Peyer's patch (tissue), 4 donors: ENCODE data around the gene KRT77. TPM values are rescaled to one million over a fixed set of nuclear protein-coding genes. Genes with fewer than 3 reads are reported as not detected.

ENCODE experiments used
- DNase-seq, 3 donors: peaks; one replicate each; pipeline ENCODE4 v3.0.0-alpha.2; 2017 to 2019
- H3K27ac ChIP-seq, 4 donors: fragments of 200-600 bp; sonication (generic); one replicate each; pipeline ENCODE4 v1.5.1; 2016 to 2019
- H3K27me3 ChIP-seq, 2 donors: fragments of 200-600 bp; sonication (generic); one replicate each; pipeline ENCODE4 v1.5.1; 2019
- H3K36me3 ChIP-seq, 3 donors: fragments of 200-600 bp; sonication (generic); one replicate each; pipeline ENCODE4 v1.5.1; 2016 to 2019
- H3K4me1 ChIP-seq, 4 donors: fragments of 200-600 bp; sonication (generic); one replicate each; pipeline ENCODE4 v1.5.1; 2016 to 2019
- H3K4me3 ChIP-seq, 4 donors: fragments of 200-600 bp; sonication (generic); 1 replicate in 3 of 4; 2 replicates in 1 of 4; pipeline ENCODE4 v1.5.1; 2016 to 2019; ENCODE audit warnings: mild to moderate bottlenecking in 1 of 4
- H3K9me3 ChIP-seq, 4 donors: fragments of 200-600 bp; sonication (generic); one replicate each; pipeline ENCODE4 v1.5.1; 2016 to 2019; ENCODE audit warnings: mild to moderate bottlenecking in 1 of 4
- CTCF ChIP-seq, 6 experiments: fragments of 450-650 bp in 4 of 6; fragments of 200-600 bp in 2 of 6; sonication (generic) in 1 of 6; IDR thresholded peaks; one replicate each; pipeline ENCODE4 v1.5.1; 2017 to 2019; ENCODE audit warnings: antibody characterized with exemption in 6 of 6, mild to moderate bottlenecking in 3 of 6, moderate library complexity in 1 of 6
- POLR2A ChIP-seq, 2 donors: fragments of 450-650 bp; IDR thresholded peaks; one replicate each; pipeline ENCODE4 v1.5.1; 2017; ENCODE audit warnings: antibody characterized with exemption in 2 of 2, mild to moderate bottlenecking in 2 of 2, moderate library complexity in 2 of 2
- total RNA-seq, 4 donors: library from RNA; depleted of rRNA; stranded (reverse); fragments of >200 nt; gene quantifications; one replicate each; pipeline ENCODE4 v1.1.0, GENCODE V29; 2016

KRT77 gene
- total RNA-seq, 4 donors from 2014 or later, result not detected

- Histone ChIP-seq H3K27ac (no peak overlapping the region), H3K4me3 (no peak overlapping the region), H3K27me3 (no peaks in the 10 kb centered on the region), H3K4me1 (no peaks in the 10 kb centered on the region), H3K36me3 (no peaks in the 10 kb centered on the region), H3K9me3 (no peaks in the 10 kb centered on the region)
- TF ChIP-seq POLR2A (IDR thresholded peaks at IDR 0.05) (no peak), CTCF (IDR thresholded peaks at IDR 0.05) (no peak)
- no peak for DNase-seq
These were observed 39.9 kb downstream of the KRT77 start for GRCh38 chr12:52663420-52663819.

- Histone ChIP-seq H3K9me3 (no peaks in the 10 kb centered on the region), H3K36me3 (no peaks in the 10 kb centered on the region), H3K4me1 (no peaks in the 10 kb centered on the region), H3K4me3 (no peak overlapping the region), H3K27ac (no peak overlapping the region), H3K27me3 (no peaks in the 10 kb centered on the region)
- TF ChIP-seq CTCF (IDR thresholded peaks at IDR 0.05) (no peak), POLR2A (IDR thresholded peaks at IDR 0.05) (no peak)
- DNase-seq, result no peak
These were observed 40.5 kb downstream of the KRT77 start for GRCh38 chr12:52662918-52663229.

GRCh38 chr12:52662093-52662917 is 41.0 kb downstream of the KRT77 start:
- no peak overlapping the region for H3K27ac ChIP-seq
- H3K27me3 ChIP-seq, result no peaks in the 10 kb centered on the region
- H3K4me3 ChIP-seq, result no peak overlapping the region
- no peaks in the 10 kb centered on the region for H3K4me1 ChIP-seq
- no peak for DNase-seq
- H3K36me3 ChIP-seq, result no peaks in the 10 kb centered on the region
- no peak for TF ChIP-seq POLR2A (IDR thresholded peaks at IDR 0.05)
- TF ChIP-seq CTCF (IDR thresholded peaks at IDR 0.05), result no peak
- no peaks in the 10 kb centered on the region for H3K9me3 ChIP-seq

DNA sequence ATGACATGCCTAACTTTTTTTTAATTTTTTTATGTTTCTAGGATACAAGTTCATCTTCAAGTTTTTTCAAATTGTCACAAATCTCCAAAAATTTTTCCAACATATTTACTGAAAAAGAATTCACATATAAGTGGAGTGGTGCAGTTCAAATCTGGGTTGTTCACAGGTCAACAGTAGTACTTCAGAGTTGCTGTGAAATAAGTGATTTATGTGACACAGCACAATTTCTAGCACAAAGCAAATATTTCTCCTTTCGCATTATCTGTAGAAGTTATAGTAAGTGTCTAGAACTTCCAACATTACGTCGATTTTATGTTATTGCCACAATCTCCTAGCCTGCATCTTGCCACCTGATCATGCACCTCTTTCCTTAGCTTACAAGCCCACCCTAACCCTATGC is 41.7 kb downstream of the KRT77 start:
- H3K36me3 ChIP-seq, result no peaks in the 10 kb centered on the region

GRCh38 chr12:52660934-52661499 is 42.3 kb downstream of the KRT77 start:
- Histone ChIP-seq H3K4me1 (no peaks in the 10 kb centered on the region), H3K9me3 (no peaks in the 10 kb centered on the region), H3K27me3 (no peaks in the 10 kb centered on the region), H3K36me3 (no peaks in the 10 kb centered on the region), H3K4me3 (no peak overlapping the region), H3K27ac (no peak overlapping the region)
- TF ChIP-seq POLR2A (IDR thresholded peaks at IDR 0.05) (no peak), CTCF (IDR thresholded peaks at IDR 0.05) (no peak)
- no peak for DNase-seq

More for the DNA sequence above, 41.7 kb downstream of the KRT77 start:
- no peaks in the 10 kb centered on the region for H3K27me3 ChIP-seq
- TF ChIP-seq POLR2A (IDR thresholded peaks at IDR 0.05), result no peak
- TF ChIP-seq CTCF (IDR thresholded peaks at IDR 0.05), result no peak
- DNase-seq, result no peak
- no peak overlapping the region for H3K4me3 ChIP-seq
- H3K9me3 ChIP-seq, result no peaks in the 10 kb centered on the region
- H3K27ac ChIP-seq, result no peak overlapping the region
- no peaks in the 10 kb centered on the region for H3K4me1 ChIP-seq
